ENCODE data around the gene BICRA. TPM values are rescaled to one million over a fixed set of nuclear protein-coding genes. Genes with fewer than 3 reads are reported as not detected.
A peak's percentile ranks its signal among the peaks of the same experiment; 100 is the strongest.

BICRA gene
- total and polyA plus RNA-seq, 12 donors, result 1.8 to 24.6 (median 9.0) TPM

GRCh38 chr19:47652285-47652684 is 43.4 kb downstream of the BICRA start:
- Histone ChIP-seq H3K27ac (no peak overlapping the region), H3K4me1 (replicated peaks in 1 of 2) (peaks cover 0 to 6% of the 10 kb centered on the region in 2 donors), H3K27me3 (no peaks in the 10 kb centered on the region), H3K9me3 (replicated peaks in 1 of 3) (no peaks in the 10 kb centered on the region), H3K36me3 (replicated peaks in 1 of 2) (no peaks in the 10 kb centered on the region), H3K4me3 (no peak overlapping the region)
- intact Hi-C loops (cut with DNase I), result no loop called here
- DNase-seq, result no peak
- no peak for TF ChIP-seq POLR2A (IDR thresholded peaks at IDR 0.05)
- TF ChIP-seq CTCF (IDR thresholded peaks at IDR 0.05), result no peak
- 81 to 90% (median 84%) methylated on average over 3 of the region's 3 CpGs for WGBS, 4 donors

GRCh38 chr19:47653856-47654255 is 44.9 kb downstream of the BICRA start:
- Histone ChIP-seq H3K4me1 (replicated peaks in 1 of 2) (no peaks in the 10 kb centered on the region), H3K4me3 (no peak overlapping the region), H3K36me3 (replicated peaks in 1 of 2) (no peaks in the 10 kb centered on the region), H3K27ac (no peak overlapping the region), H3K27me3 (no peaks in the 10 kb centered on the region), H3K9me3 (replicated peaks in 1 of 3) (no peaks in the 10 kb centered on the region)
- intact Hi-C loops (cut with DNase I), result no loop called here
- TF ChIP-seq CTCF (IDR thresholded peaks at IDR 0.05) (no peak), POLR2A (IDR thresholded peaks at IDR 0.05) (no peak)
- 93 to 98% (median 97%) methylated on average over 13 of the region's 13 CpGs for WGBS, 4 donors
- DNase-seq, result no peak

- no peaks in the 10 kb centered on the region for H3K36me3 ChIP-seq (replicated peaks in 1 of 2)
- no peak for DNase-seq
- 72 to 84% (median 77%) methylated on average over 3 of the region's 3 CpGs for WGBS, 4 donors
- intact Hi-C loops (cut with DNase I), result no loop called here
- no peak overlapping the region for H3K4me3 ChIP-seq
- no peak overlapping the region for H3K27ac ChIP-seq
- no peaks in the 10 kb centered on the region for H3K9me3 ChIP-seq (replicated peaks in 1 of 3)
- TF ChIP-seq POLR2A (IDR thresholded peaks at IDR 0.05), result no peak
- H3K4me1 ChIP-seq (replicated peaks in 1 of 2), result peaks cover 7 to 28% of the 10 kb centered on the region in 2 donors
- no peaks in the 10 kb centered on the region for H3K27me3 ChIP-seq
Measured at GRCh38 chr19:47657719-47658118, 48.8 kb downstream of the BICRA start.

- DNase-seq, result no peak
- Histone ChIP-seq H3K9me3 (replicated peaks in 1 of 3) (no peaks in the 10 kb centered on the region), H3K27ac (peak overlapping the region in 1 of 5 donors; percentile 26), H3K4me1 (replicated peaks in 1 of 2) (peaks cover 13 to 38% of the 10 kb centered on the region in 2 donors), H3K36me3 (replicated peaks in 1 of 2) (no peaks in the 10 kb centered on the region), H3K4me3 (no peak overlapping the region), H3K27me3 (no peaks in the 10 kb centered on the region)
- 91 to 93% (median 92%) methylated on average over 24 of the region's 24 CpGs for WGBS, 4 donors
- intact Hi-C loops (cut with DNase I), result no loop called here
- TF ChIP-seq CTCF (IDR thresholded peaks at IDR 0.05), result no peak
- no peak for TF ChIP-seq POLR2A (IDR thresholded peaks at IDR 0.05)
Measured at GRCh38 chr19:47658431-47659348, 49.8 kb downstream of the BICRA start.

All from adrenal gland (tissue), 12 donors.